K562 (cell line): Measurements from ENCODE around the gene ATP6V0D1. TPM values are rescaled to one million over a fixed set of nuclear protein-coding genes. Genes with fewer than 3 reads are reported as not detected.

Source experiments
- DDX20 ChIP-seq: fragments of 450-650 bp; IDR thresholded peaks from 2 replicates; pipeline ENCODE4 v1.6.1; 2016; ENCODE audit warnings: missing genetic modification characterization, low read depth, mild to moderate bottlenecking, missing compliant biosample characterization, moderate library complexity
- DPF2 ChIP-seq: fragments of 450-650 bp; IDR thresholded peaks from 2 replicates; pipeline ENCODE4 v1.6.1; 2016
- GMEB1 ChIP-seq: fragments of 250-450 bp; sonication (Bioruptor Pico); IDR thresholded peaks from 2 replicates; pipeline ENCODE4 v1.4.0; 2020; ENCODE audit warnings: mild to moderate bottlenecking
- HDAC2 ChIP-seq: fragments of 450-650 bp; IDR thresholded peaks from 2 replicates; pipeline ENCODE4 v1.6.1; 2016; ENCODE audit warnings: mild to moderate bottlenecking
- MAFF ChIP-seq: IDR thresholded peaks from 2 replicates; pipeline ENCODE4 v1.6.1; 2012; ENCODE audit warnings: low read length, improper control_type of control experiment
- MYNN ChIP-seq, 2 experiments: sonication (generic); formaldehyde crosslinking in 1 of 2; IDR thresholded peaks; 2 replicates each; pipeline versions ENCODE4 v1.5.0 to v1.6.1; 2016 to 2020; ENCODE audit warnings: antibody characterized with exemption in 1 of 2, missing genetic modification reagents in 1 of 2
- POLR2AphosphoS5 ChIP-seq: IDR thresholded peaks from 2 replicates; pipeline ENCODE4 v1.6.1; 2011; ENCODE audit warnings: mild to moderate bottlenecking, low read depth, low read length, moderate library complexity; ENCODE audit not compliant: control insufficient read depth, insufficient read depth
- SOX6 ChIP-seq: fragments of 450-650 bp; IDR thresholded peaks from 2 replicates; pipeline ENCODE4 v1.6.1; 2014; ENCODE audit warnings: mild to moderate bottlenecking
- STAT5A ChIP-seq: IDR thresholded peaks from 2 replicates; pipeline ENCODE4 v1.6.1; 2012; ENCODE audit warnings: low read length, inconsistent platforms, borderline replicate concordance
- TAF1 ChIP-seq: IDR thresholded peaks from 2 replicates; pipeline ENCODE4 v1.6.1; 2011; ENCODE audit warnings: mild to moderate bottlenecking, low read length, moderate library complexity; ENCODE audit not compliant: insufficient read depth, control insufficient read depth, severe bottlenecking; ENCODE audit errors: extremely low read depth
- ZNF217 ChIP-seq: sonication (generic); formaldehyde crosslinking; IDR thresholded peaks from 2 replicates; pipeline ENCODE4 v1.8.0; 2022; ENCODE audit warnings: mild to moderate bottlenecking, missing genetic modification reagents
- ZNF318 ChIP-seq, 2 experiments: fragments of 450-650 bp; IDR thresholded peaks; 2 replicates each; pipeline ENCODE4 v1.6.1; 2016; ENCODE audit warnings: mild to moderate bottlenecking in 2 of 2, borderline replicate concordance in 1 of 2, low read depth in 1 of 2, moderate library complexity in 1 of 2
- polyA plus RNA-seq, 8 experiments: library from polyadenylated mRNA; depleted of rRNA in 4 of 8; stranded (reverse) in 5 of 8; unstranded in 3 of 8; fragments of >200 nt; fragmentation: Nextera tagmentation in 2 of 8; fragmentation: Illumina TruSeq in 1 of 8; extraction: Ambion mirVana in 2 of 8; extraction: Trizol in 1 of 8; gene quantifications; 2 replicates each; pipeline versions ENCODE4 v1.2.1 to v1.2.3, GENCODE V29; 2011 to 2014; ENCODE audit warnings: inconsistent platforms in 1 of 8, missing spikeins in 1 of 8
- total RNA-seq, 7 experiments: library from RNA; depleted of rRNA in 6 of 7; stranded (reverse); fragments of >200 nt in 6 of 7; fragmentation: Illumina TruSeq in 2 of 7; extraction: Trizol in 2 of 7; gene quantifications; 2 replicates each; pipeline versions ENCODE4 v1.2.1 to v1.2.3, GENCODE V29; 2011 to 2021; ENCODE audit warnings: low replicate concordance in 1 of 7
- TF ChIP-seq, protein P1 (sequence below), 2 experiments: fragments of 150-350 bp in 1 of 2; IDR thresholded peaks; 2 replicates each; pipeline ENCODE4 v1.6.1; 2012 to 2016; ENCODE audit warnings: low read depth in 2 of 2, low read length in 2 of 2, mild to moderate bottlenecking in 1 of 2, moderate library complexity in 1 of 2

Gene ATP6V0D1
- total and polyA plus RNA-seq, 9 of the 15 experiments (the other 6 are each of a cell fraction or from before 2014, with no cell fraction given) = 23.2 to 69.7 (median 45.6) TPM

GRCh38 chr16:67460168-67460567, 20.8 kb downstream of the ATP6V0D1 start (continued):
- TF ChIP-seq ZNF318 (IDR thresholded peaks at IDR 0.05; ENCODE audit: borderline replicate concordance in 1 of 2, low read depth in 1 of 2) (no peak), DDX20 (no peak), TAF1 (peak; percentile 23), GMEB1 (CRISPR knock-in tag) (no peak), POLR2AphosphoS5 (peak; percentile 86), ZNF217 (no peak), STAT5A (peak; percentile 63; the same call in 1 of the 2 replicates), DPF2 (peak; percentile 73), MAFF (no peak), MYNN (IDR thresholded peaks at IDR 0.05) (0 out of 2 replicates have a peak, but pooled peaks have one; percentile 24), MYNN (CRISPR knock-in tag; IDR thresholded peaks at IDR 0.05) (no peak), SOX6 (peak; percentile 26; the same call in 1 of the 2 replicates), HDAC2 (0 out of 2 replicates have a peak, but pooled peaks have one; percentile 14)
- TF ChIP-seq, protein P1, sequence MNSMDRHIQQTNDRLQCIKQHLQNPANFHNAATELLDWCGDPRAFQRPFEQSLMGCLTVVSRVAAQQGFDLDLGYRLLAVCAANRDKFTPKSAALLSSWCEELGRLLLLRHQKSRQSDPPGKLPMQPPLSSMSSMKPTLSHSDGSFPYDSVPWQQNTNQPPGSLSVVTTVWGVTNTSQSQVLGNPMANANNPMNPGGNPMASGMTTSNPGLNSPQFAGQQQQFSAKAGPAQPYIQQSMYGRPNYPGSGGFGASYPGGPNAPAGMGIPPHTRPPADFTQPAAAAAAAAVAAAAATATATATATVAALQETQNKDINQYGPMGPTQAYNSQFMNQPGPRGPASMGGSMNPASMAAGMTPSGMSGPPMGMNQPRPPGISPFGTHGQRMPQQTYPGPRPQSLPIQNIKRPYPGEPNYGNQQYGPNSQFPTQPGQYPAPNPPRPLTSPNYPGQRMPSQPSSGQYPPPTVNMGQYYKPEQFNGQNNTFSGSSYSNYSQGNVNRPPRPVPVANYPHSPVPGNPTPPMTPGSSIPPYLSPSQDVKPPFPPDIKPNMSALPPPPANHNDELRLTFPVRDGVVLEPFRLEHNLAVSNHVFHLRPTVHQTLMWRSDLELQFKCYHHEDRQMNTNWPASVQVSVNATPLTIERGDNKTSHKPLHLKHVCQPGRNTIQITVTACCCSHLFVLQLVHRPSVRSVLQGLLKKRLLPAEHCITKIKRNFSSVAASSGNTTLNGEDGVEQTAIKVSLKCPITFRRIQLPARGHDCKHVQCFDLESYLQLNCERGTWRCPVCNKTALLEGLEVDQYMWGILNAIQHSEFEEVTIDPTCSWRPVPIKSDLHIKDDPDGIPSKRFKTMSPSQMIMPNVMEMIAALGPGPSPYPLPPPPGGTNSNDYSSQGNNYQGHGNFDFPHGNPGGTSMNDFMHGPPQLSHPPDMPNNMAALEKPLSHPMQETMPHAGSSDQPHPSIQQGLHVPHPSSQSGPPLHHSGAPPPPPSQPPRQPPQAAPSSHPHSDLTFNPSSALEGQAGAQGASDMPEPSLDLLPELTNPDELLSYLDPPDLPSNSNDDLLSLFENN (IDR thresholded peaks at IDR 0.05; ENCODE audit: low read depth in 2 of 2, low read length in 2 of 2) = peak in 1 of 2 experiments; percentile 75; a peak in 1 of 4 replicates
